Islet of Langerhans (tissue), 1 donor: ENCODE results near the gene KRTAP12-1.
"Not testable (repeated sequence)": the region's sequence is repeated elsewhere in the genome, so short reads cannot be mapped to it uniquely, and the experiment has no call there.

ENCODE experiments used
- FAIRE-seq: peaks from one replicate; lab custom pipeline; 2011; peaks lifted over from hg19 to GRCh38; lab: Jason Lieb, UNC

Gene KRTAP12-1

DNA sequence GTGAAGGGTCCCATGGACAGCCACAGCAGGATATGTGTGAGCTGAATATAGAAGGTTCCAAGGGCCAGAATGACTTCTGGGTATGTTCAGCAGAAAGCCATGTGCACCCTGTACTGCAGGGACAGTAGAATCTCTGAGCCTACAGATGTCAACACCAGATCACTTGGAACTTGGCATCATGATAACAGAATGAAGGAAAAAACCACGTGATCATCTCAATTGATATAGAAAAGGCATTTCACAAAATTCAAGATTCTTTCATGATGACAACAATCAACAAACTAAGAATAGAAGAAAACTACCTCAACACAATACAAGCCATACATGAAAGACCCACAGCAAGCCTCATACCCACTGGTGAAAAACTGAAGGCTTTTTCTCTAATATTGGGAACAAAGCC, 14.4 kb downstream of the KRTAP12-1 start:
- no peak for FAIRE-seq

DNA sequence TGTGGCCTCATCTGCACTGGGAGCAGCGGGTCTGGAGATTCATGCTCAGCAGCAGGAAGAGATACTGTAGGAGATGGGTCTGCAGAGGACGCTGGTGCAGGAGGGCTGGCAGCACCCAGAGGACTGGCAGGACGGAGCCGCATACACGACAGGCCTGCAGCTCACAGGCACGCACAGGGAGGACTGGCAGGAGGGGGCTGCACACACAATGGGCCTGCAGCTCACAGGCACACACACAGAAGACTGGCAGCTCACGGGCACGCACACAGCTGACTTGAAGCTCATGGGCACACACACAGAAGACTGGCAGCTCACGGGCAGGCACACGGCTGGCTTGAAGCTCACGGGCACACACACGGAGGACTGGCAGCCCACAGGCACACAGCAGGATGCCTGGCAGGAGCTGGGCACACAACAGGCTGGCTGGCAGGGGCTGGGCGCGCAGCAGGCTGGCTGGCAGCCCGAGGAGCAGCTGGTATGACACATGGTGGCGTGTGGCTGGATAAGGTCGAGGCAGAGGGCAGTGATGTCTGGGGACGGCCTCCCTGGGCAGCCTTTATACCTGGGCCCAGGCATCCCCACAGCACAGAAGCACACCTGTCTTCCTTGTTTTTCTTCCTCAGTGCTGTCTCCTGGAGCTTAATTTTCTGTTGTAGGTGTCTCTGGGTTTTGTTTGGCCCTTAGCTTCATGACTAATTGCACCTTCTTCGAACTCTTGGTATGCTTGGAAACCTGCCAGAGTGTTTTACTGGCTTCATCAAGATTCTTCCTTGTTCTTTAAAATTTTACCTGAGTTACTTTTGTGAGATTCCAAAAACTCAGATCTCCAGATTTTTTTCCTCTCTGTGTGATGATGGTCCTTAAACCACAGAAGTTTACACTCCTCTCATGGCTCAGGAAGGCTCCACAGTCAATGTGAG, 15.3 kb downstream of the KRTAP12-1 start, which contains the start of gene KRTAP12-2:
KRTAP12-2 (minus strand) TSS at position 527 of the 920 bp plus-strand sequence; CDS start at position 486, 41 bp downstream.
- no peak for FAIRE-seq

- FAIRE-seq: no peak
These were observed 17.3 kb downstream of the KRTAP12-1 start for GRCh38 chr21:44664691-44665090.

GRCh38 chr21:44661567-44661966, 20.4 kb downstream of the KRTAP12-1 start:
- not testable (repeated sequence) for FAIRE-seq

DNA sequence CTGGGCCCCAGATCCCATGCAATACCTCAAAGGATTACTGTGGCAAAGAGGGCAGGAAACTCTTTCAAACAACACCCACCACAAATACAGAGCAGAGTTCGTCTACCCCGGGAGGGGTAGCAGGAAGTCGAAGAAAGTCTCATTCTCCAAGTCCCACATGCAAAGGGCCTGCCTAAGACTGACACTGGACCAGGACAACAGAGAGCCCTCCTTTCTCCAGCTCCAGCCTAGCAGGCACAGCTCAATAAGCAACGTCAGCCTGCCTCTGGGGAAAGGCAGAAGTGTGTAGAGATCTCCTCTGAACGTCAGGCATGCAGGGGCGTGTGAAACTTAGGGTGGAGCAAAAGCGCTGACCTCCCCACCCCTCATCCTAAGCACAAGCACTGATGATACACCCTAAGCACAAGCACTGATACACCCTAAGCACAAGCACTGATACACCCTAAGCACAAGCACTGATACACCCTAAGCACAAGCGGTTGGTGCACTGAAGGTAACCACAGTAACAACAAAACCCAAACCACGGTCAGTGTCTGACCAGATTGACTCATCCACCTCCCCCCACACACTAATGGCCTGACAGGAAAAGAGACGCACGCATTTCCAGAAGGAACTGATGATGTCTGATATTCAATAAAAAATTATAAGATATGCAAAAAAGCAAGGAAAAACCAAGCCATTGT, 22.9 kb downstream of the KRTAP12-1 start:
- FAIRE-seq: no peak

GRCh38 chr21:44658541-44658910, 23.4 kb downstream of the KRTAP12-1 start:
- FAIRE-seq: no peak

DNA sequence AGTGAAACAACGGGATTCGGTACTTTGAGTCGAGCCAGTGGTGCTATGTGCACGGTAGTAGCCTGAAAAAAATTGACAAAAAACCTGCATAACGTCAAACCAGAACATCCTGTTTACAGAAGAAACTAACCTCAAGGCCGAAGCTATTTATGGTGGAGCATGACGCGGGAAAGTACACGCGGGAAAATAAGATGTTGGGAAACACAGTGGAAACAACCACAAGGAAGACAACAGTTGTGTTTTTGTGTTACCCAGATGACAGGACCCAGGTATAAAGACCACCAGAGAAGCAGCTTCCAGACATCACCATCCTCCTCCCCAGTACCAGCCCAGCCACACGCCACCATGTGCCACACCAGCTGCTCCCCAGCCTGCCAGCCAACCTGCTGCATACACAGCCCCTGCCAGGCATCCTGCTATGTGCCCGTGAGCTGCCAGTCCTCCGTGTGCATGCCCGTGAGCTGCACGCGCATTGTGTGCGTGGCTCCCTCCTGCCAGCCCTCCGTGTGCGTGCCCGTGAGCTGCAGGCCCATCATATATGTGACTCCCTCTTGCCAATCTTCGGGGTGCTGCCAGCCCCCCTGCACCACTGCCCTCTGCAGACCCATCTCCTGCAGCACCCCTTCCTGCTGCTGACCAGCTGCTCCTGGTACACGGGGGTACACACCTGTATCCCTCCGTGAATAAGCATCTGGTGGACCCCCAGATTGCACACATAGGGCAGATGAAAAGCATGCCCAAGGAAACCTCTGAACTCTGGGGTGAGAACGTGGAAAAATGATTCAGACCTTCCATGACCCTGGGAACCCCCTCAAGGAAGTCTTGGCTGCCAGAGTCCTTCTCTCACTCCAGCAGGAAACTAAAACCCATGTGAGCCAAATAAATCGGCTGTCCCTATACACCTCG, 24.1 kb downstream of the KRTAP12-1 start, which contains the start of gene KRTAP12-3:
KRTAP12-3 (plus strand) TSS at position 298 of the 906 bp plus-strand sequence; CDS start at position 346, 48 bp downstream.
- FAIRE-seq: no peak

GRCh38 chr21:44656868-44657267, 25.1 kb downstream of the KRTAP12-1 start:
- FAIRE-seq: no peak

- FAIRE-seq: no peak
These were observed 27.3 kb downstream of the KRTAP12-1 start, which contains the start of gene KRTAP12-4 for GRCh38 chr21:44654576-44655175. KRTAP12-4 (minus strand) TSS chr21:44654659; CDS start chr21:44654614, 45 bp downstream.

GRCh38 chr21:44653656-44654575, 28.0 kb downstream of the KRTAP12-1 start:
- no peak for FAIRE-seq

DNA sequence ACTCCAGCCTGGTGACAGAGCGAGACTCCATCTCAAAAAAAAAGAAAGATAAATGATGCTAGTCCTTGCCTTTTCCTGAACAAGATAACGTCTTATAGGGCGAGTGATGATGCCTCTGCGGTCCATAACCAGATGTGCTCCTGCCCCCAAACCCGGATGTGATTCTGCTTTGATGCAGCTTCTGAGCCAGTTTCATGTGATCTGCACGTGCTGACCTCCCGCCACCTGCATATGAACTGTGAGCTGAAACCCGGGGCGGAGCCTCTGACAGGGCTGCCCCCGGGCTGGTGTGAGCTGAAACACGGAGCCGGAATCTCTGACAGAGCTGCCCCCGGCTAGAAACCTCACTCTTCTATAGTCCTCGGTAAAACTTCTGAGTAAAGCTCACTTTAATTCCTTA, 28.8 kb downstream of the KRTAP12-1 start:
- no peak for FAIRE-seq

DNA sequence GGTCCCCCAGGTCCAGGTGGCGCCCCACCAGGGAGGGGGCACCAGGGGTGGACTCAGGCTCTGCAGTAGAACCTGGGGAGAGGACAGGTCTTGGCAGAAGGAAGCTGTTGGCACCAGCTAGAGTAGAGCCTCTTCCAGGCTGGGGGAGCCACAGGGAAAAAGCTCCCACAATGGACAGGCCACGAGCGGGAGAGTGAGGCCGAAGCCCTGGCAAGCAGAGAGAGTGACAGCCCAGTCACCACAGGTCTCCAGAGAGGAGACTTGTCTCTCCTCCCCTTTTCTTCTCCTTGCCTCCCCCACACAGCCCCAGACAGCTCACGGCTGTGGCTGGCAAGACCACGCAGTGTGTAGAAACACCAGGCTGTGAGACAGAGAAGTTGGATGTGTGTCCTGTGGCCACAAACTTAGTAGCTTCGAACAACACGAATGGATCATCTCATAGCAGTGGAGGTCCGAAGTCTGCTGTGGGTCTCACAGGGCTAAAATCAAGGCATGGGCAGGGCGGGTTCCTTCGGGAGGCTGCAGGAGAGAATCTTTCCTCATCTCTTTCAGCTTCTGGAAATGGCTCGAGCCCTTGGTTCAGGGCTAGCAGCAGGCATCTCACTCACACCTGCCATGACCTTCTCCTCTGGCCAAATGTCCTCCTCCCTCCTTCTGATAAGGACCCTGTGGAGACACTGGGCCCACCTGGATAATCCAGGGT, 30.8 kb downstream of the KRTAP12-1 start:
- FAIRE-seq: no peak

DNA sequence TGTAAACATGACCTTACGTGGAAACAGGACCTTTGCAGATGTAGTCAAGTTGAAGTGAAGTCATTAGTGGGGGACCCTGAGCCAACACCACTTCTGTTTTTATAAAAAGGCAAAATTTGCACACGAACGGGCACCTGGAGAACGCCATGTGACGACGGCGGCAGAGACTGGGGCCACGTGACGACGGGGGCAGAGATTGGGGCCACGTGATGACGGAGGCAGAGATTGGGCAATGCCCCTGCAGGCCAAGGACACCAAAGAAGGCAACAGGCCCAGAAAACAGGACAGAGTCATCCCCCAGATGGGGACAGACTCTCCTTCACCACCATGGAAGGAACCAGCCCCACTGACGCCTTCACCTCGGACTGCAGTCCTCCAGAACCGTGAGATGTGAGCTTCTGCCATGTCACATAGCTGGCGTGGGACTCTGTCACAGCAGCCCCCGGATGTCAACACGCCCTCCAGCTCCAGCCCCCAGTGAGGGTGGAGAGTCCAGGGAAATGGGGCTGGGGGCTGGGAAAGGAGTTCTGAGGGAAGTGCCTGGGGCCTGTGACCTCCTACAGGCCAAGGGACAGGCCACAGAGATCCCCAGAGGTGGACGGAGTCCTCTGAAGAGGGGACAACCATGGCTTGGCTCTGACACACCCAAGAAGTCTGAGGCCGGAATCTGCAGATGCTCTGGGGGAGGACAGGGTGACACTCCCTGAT, 31.5 kb downstream of the KRTAP12-1 start:
- FAIRE-seq: no peak

DNA sequence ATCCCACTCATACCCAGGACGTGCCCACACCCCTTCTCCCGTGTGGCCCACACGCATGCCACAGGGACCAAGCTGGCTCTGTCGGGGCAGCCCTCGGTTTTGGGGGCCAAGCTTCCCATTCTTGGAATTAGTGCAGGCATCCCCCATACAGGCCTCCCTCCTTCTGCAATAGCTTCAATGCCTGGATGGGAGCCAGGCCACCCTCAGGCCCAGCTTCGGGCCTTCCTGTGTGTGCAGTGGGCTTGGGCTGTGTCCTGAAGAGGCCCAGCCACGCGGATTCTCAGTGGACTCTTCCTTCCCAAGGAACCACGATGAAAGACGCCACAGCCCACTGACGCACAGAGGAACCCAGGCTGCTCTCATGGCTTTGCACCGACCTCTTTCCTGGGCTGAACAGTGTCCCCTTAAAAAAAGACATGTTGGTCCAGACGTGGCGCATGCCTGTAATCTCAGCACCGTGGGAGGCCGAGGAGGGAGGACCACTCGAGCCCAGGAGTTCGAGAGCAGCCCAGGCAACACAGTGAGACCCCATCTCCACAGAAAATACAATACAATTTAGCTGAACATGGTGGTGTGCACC, 32.4 kb downstream of the KRTAP12-1 start:
- no peak for FAIRE-seq

- FAIRE-seq: no peak
These were observed 33.2 kb downstream of the KRTAP12-1 start for GRCh38 chr21:44648557-44649311.

DNA sequence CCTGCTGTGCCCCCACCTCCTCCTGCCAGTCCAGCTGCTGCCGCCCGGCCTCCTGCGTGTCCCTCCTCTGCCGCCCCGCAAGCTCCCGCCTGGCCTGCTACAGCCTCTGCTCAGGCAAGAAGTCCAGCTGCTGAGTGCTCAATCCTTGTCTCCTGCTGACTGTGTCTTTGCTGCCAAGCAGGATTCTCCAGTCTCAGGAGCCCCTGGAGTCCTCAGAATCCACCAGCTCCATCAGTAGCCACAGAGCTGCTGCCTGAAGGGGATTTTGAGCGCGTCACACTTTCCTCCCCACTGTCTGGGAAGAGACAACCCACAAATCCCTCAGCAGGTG, 34.8 kb downstream of the KRTAP12-1 start:
- no peak for FAIRE-seq

- FAIRE-seq: not testable (repeated sequence)
These were observed 35.4 kb downstream of the KRTAP12-1 start, which contains the start of gene KRTAP10-11 for GRCh38 chr21:44646366-44647221. KRTAP10-11 (plus strand) TSS chr21:44646414; CDS start chr21:44646459, 45 bp downstream.
